ENCODE results near the gene NKTR.
"Not testable (repeated sequence)": the region's sequence is repeated elsewhere in the genome, so short reads cannot be mapped to it uniquely, and the experiment has no call there.

Gene NKTR

DNA sequence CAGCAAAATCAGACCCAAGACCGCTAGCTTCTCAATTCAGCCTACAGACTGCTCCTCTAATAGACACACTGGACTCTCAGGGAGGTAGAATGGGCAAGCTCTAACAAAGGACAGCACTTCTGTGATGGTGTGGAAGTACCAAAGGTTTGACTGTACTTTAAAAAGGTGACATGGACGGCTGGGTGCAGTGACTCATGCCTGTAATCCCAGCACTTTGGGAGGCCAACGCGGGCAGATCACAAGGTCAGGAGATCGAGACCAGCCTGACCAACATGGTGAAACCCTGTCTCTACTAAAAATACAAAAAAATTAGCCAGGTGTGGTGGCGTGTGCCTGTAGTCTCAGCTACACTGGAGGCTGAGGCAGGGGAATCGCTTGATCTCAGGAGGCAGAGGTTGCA is 3.4 kb upstream of the NKTR start:
- not testable (repeated sequence) for DNase-seq

- DNase-seq, result peak; percentile 24
These were observed 631 bp downstream of the NKTR start for GRCh38 chr3:42600958-42601675.

DNA sequence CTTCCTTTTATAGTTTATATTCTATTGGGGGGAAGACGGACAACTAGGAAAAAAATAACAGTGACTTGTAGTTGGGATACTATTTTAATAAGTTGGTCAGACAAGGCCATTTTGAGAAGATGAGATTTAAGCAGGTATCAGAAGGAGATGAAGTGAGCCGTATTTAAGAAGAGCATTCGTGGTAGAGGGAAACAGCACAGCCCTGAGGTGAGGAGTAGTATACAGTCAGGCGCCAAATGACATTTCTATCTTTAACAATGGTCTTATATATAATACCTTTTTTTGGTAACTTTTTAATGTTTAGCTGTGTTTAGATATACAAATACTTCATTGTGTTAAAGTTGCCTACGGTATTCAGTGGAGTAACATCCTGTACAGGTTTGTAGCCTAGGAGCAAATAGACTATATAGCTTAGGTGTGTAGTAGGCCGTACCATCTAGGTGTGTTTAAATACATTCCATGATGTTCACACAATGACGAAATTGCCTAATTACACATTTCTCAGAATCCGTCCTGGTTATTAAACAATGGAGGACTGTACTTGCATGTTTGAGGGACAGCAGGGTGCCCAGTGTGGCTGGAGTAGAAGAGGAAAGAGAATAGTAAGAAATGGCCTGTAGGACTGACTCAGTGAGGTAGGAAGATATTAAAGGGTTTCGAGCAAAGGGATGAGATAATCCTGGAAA is 1.6 kb downstream of the NKTR start:
- peak; percentile 1 for DNase-seq

GRCh38 chr3:42602961-42603360 is 2.5 kb downstream of the NKTR start:
- DNase-seq, result no peak

- no peak for DNase-seq
These were observed 5.2 kb downstream of the NKTR start for GRCh38 chr3:42605546-42606173.

DNA sequence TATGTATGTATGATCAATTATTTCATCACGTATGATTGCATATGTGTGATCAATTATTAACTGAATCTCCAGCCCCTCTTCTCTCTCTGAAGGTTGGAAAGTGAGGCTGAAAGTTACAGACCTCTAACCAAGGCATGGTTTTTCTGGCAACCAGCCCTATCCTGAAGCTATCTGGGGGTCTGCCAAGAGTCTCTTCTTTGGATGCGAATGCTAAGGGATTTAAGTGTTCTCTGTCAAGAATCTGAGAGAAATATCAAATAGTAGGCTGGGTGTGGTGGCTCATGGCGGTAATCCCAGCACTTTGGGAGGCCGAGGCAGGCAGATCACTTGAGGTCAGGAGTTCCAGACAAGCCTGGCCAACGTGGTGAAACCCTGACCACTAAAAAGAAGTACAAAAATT is 8.1 kb downstream of the NKTR start:
- DNase-seq, result no peak

DNA sequence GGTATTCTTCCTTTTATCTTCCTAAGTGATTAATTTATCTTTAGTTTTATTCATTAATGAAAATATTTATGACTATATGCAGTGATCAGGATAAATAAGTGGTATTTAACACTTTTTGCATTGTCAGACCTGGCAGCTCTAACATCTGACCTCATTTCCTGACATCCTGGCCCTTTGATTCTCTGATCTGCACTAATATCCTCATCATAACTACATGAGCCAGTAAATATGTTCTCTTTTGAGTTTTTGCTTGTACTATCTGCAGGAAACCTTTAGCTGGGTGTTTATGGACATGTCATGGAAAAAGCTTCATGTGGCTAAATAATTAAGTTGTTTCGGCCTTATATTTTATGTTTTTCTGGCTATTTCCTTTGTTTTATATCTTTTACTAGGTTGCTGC is 10.5 kb downstream of the NKTR start:
- DNase-seq, result no peak

GRCh38 chr3:42612217-42612616 is 11.7 kb downstream of the NKTR start:
- DNase-seq, result no peak

DNA sequence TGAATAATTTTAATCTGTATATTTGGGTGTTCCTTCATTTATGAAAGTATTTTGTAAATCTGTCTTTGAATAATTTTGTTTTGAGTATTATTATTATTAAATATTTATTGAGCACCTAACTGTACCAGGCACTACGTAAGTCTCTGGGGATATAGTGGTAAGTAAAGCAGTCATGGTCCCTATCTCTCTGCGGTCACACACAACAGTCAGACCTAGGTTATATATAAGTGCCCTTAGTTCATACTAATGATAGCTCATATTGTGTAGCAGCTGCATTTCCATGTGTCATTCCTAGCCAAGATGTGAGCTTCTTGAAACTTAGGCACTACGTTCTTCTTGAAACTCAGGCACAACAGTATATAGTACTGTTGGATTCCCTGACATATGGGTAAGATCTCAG is 12.4 kb downstream of the NKTR start:
- DNase-seq, result no peak

DNA sequence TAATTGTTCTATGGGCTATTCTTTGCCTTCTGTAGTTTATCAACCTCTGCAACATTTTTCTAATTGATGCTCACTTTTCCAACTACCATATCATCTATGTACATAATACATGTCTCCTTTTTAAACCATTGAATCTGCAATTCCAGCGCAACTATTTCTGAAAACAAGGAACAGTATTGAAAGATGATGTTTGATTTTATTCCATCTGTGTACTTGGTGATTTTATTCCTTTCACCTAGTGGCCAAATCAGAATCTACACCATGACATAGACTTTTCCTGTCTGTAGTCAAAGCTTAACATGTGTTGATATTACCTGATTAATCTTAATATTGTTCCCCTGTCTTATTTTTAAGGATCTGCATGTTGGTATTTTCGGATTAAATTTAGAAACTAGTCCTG is 13.0 kb downstream of the NKTR start:
- DNase-seq, result no peak

- DNase-seq, result no peak
These were observed 31.1 kb downstream of the NKTR start for GRCh38 chr3:42631620-42632019.

DNA sequence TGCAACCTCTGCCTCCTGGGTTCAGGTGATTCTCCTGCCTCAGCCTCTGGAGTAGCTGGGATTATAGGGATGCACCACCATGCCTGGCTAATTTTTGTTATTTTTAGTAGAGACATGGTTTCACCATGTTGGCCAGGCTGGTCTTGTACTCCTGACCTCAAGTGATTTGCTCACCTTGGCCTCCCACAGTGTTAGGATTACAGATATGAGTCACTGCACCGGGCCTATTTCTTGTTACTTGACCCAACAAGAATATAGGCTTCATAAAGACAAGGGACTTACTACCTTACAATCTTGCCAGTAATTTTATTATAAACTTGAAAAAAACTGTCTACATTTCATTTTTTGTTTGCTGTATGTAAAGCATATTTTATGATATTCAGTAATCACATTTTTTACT is 31.7 kb downstream of the NKTR start:
- no peak for DNase-seq

DNA sequence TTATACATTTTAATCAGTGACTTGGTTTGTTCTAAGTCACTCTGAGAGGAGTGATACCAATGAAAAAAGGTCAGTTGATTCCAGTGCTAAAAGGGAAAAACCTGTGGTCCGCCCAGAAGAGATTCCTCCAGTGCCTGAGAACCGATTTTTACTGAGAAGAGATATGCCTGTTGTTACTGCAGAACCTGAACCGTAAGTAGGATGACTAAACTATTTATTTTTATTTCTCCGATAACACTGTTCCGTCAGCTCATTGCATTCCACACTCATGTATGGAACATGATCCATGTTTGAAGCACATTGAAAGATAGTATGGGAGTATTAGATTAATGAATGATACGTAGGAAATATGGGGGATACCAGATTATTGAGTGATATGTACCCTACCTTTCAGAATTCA is 33.1 kb downstream of the NKTR start:
- no peak for DNase-seq

GRCh38 chr3:42635111-42635510 is 34.6 kb downstream of the NKTR start:
- DNase-seq, result no peak

DNA sequence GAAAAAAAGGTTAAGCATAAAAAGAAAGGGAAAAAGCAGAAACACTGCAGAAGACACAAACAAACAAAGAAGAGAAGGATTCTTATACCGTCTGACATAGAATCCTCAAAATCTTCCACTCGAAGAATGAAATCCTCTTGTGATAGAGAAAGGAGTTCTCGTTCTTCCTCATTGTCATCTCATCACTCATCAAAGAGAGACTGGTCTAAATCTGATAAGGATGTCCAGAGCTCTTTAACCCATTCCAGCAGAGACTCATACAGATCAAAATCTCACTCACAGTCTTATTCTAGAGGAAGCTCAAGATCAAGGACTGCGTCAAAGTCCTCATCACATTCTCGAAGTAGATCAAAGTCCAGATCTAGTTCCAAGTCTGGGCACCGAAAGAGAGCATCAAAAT is 36.5 kb downstream of the NKTR start:
- DNase-seq, result no peak

DNA sequence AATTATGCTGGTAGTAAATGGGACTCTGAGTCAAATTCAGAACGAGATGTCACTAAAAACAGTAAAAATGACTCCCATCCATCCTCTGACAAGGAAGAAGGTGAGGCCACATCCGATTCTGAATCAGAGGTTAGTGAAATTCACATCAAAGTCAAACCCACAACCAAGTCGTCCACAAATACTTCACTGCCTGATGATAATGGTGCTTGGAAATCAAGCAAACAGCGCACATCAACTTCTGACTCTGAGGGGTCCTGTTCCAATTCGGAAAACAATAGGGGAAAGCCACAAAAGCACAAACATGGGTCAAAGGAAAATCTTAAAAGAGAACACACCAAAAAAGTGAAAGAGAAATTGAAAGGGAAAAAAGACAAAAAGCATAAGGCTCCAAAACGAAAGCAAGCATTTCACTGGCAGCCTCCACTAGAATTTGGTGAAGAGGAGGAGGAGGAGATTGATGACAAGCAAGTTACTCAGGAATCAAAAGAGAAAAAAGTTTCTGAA is 37.9 kb downstream of the NKTR start:
- no peak for DNase-seq

- no peak for DNase-seq
These were observed 38.7 kb downstream of the NKTR start for GRCh38 chr3:42639192-42639591.

GRCh38 chr3:42640129-42640528 is 39.6 kb downstream of the NKTR start:
- DNase-seq, result no peak

DNA sequence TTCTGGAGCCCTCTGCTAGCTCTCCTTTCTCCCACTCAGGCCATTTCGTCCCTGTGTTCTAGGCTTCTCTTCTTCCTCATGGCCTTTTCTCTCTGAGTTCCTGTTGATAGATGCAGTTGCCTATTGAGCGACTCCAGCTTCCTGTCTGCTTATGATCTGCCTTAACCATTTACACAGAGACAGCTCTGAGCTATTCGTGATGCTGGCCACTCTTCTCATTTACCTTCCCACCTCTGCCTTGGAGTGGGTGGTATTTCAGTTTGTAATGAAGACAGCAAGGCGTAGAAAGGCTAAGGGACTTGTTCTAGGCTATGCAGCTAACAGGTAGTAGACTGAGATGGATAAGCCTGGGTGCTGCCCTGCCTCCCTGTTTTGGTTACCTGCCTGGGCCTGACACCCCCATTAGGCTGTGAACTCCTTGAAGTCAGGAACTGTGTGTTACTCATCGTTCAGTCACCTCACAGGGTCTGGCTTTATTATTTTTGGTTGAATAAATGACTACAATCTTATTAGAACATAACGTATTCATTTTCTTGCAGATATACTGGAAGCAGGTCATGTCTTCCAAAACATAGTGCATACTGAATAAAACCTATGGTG is 40.4 kb downstream of the NKTR start:
- DNase-seq, result no peak

DNA sequence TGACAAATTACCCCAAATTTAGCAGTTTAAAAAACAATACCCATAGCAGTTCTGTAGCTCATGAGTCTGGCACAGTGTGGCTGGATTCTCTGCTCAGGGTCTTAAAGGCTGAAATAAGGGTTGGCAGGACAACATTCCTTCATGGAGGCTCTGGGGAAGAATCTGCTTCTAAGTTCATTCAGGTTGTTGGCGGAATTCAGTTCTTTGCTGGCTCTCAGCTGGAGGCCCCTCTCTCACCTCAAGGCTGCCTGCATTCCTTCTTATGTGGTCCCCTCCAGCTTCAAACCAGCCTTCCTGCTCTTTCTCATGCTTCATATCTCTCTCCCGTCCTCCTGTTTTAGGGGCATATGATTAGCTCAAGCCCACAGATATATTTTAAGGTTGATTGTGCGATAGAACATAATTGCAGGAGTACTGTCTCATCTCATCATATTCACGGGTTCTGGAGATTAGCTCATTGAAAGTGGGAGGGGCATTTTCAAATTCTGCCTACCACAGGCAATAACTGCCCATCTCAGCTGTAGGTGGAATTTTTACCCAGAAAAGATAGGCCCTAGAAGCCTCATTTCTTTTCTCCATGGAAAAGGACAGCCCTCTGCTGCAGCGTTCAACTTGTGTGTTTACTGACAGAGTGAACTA is 47.5 kb downstream of the NKTR start:
- DNase-seq, result no peak

GRCh38 chr3:42649006-42649405 is 48.5 kb downstream of the NKTR start:
- DNase-seq, result no peak

DNA sequence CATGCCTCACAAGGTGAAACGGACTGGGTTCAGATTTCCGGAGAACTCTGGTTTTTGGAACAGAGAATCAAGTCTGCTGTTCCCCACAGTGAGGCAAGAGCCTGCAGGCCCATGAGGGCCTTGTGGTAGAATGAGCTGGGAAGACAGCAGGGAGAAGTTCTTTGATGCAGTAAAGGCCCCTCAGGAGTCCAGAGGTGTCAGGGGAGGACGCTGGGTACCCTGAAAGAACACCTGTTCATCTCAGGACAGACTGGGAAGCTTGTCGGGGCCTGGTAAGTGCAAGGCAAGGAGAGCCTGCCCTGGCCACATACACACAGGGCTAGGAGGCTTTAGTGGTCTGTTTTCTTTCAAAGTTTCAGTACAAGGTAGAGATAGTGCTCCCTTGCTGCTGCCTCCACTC is 49.3 kb downstream of the NKTR start:
- DNase-seq, result no peak

All from DMS79 treated with DMSO at 0.1 percent for 48 hours (cell line).